ENCODE data around the gene GAPT.
"Not testable (repeated sequence)": the region's sequence is repeated elsewhere in the genome, so short reads cannot be mapped to it uniquely, and the experiment has no call there.

GAPT gene

DNA sequence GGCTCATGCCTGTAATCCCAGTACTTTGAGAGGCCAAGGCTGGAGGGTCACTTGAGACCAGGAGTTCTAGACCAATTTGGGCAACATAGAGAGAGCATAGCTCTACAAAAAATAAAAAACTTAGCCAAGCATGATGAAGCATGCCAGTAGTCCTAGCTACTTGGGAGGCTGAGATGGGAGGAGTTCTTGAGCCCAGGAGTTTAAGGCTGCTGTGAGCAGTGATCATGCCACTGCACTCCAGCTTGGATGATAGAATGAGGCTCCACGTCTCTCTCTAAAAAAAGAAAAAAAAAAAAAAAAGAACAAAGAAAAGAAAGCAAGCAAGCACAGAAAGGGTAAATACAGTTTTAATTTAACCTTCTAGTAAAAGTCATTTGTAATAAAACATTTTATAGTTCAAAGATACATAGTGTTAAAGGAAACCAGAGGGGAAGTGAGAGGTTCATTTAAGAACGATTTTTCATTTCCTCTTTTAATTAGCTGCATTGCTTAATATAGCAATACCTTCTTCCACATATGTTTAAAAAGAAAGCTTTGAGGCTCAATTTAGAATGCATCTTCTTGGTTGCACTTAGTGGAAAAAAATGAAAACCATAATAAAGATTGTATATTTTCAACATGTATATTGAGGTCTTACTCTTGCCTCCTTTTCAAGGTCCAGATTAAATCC lies 14.9 kb downstream of the GAPT start:
- TF ChIP-seq, protein P1, sequence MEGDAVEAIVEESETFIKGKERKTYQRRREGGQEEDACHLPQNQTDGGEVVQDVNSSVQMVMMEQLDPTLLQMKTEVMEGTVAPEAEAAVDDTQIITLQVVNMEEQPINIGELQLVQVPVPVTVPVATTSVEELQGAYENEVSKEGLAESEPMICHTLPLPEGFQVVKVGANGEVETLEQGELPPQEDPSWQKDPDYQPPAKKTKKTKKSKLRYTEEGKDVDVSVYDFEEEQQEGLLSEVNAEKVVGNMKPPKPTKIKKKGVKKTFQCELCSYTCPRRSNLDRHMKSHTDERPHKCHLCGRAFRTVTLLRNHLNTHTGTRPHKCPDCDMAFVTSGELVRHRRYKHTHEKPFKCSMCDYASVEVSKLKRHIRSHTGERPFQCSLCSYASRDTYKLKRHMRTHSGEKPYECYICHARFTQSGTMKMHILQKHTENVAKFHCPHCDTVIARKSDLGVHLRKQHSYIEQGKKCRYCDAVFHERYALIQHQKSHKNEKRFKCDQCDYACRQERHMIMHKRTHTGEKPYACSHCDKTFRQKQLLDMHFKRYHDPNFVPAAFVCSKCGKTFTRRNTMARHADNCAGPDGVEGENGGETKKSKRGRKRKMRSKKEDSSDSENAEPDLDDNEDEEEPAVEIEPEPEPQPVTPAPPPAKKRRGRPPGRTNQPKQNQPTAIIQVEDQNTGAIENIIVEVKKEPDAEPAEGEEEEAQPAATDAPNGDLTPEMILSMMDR (IDR thresholded peaks at IDR 0.05; ENCODE audit: insufficient read depth, low read depth, low read length, missing control alignments): no peak
- no peak for DNase-seq (ENCODE audit: low read depth)
- H3K4me3 ChIP-seq (ENCODE audit: low read depth, low read length): no peak overlapping the region

DNA sequence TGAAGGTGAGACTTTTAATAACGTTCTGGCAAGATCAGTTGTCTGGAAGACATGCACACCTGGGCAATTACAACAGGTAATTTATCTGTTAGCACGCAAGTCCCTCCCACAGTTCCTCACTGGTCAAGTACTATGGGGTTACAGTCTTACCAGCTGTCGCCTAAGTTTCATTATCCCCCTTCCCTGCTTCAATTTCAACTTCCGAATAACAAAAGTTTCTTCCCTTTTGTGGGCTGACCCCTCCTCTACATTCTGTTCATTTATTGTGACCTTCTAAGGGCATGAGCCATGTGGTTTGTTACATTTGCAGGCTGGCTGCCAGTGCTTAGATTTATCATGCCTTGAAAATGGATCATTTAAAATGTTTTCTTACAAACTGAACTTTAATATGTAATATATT lies 16.5 kb downstream of the GAPT start:
- no peak for DNase-seq (ENCODE audit: low read depth)
- no peak overlapping the region for H3K4me3 ChIP-seq (ENCODE audit: low read depth, low read length)
- TF ChIP-seq, protein P1 (IDR thresholded peaks at IDR 0.05; ENCODE audit: insufficient read depth, low read depth, low read length, missing control alignments): no peak

DNA sequence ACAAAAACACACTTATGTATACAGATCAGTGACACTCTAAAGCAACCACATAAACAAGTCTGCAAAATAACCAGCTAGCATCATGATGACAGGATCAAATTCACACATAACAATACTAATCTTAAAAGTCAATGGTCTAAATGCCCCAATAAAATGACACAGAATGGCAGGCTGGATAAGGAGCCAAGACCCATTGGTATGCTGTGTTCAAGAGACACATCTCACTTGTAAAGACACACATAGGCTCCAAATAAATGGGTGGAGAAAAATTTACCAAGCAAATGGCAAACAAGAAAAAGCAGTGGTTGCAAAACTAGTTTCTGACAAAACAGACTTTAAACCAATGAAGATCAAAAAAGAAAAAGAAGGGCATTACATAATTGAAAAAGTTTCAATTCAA lies 26.0 kb downstream of the GAPT start:
- TF ChIP-seq, protein P1 (IDR thresholded peaks at IDR 0.05; ENCODE audit: insufficient read depth, low read depth, low read length, missing control alignments): no peak
- DNase-seq (ENCODE audit: low read depth): no peak
- no peak overlapping the region for H3K4me3 ChIP-seq (ENCODE audit: low read depth, low read length)

DNA sequence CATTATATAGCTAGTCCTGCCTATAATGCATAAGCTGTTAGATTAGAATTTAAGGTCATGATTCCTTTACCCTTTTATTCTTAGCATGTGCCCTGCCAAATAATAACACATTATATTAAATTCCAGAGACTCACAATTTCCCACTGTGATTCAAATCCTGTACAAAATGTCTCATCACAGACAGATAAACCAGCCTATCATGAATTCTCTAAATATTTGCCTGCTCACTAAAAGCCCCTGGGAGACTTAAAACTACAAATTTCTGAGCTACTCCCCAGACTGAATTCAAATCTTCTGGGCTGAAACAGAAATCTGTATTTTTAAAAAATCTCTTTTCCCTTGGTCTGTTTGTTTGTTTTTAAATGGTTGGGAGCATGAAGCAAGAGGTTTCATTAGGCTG lies 32.7 kb downstream of the GAPT start:
- TF ChIP-seq, protein P1 (IDR thresholded peaks at IDR 0.05; ENCODE audit: insufficient read depth, low read depth, low read length, missing control alignments): no peak
- DNase-seq (ENCODE audit: low read depth): no peak
- no peak overlapping the region for H3K4me3 ChIP-seq (ENCODE audit: low read depth, low read length)

GRCh38 chr5:58524571-58524970 lies 33.3 kb downstream of the GAPT start:
- TF ChIP-seq, protein P1 (IDR thresholded peaks at IDR 0.05; ENCODE audit: insufficient read depth, low read depth, low read length, missing control alignments): no peak
- no peak overlapping the region for H3K4me3 ChIP-seq (ENCODE audit: low read depth, low read length)
- no peak for DNase-seq (ENCODE audit: low read depth)

DNA sequence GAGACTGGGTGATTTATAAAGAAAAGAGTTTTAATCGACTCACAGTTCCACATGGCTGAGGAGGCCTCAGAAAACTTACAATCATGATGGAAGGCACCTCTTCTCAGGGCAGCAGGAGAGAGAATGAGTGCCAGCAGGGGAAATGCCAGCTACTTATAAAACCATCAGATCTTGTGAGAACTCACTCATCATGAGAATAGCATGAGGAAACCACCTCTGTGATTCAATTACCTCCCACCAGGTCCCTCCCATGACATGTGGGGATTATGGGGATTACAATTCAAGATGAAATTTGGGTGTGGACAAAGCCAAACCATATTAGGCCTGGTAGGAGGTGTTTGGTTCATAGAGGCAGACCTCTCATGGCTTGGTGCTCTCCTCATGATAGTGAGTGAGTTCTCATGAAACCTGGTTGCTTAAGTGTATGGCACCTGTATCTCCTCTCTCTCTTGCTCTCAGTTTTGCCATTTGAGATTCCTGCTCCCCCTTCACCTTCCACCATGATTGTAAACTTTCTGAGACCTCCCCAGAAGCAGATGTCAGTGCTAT lies 39.8 kb downstream of the GAPT start:
- no peak for DNase-seq (ENCODE audit: low read depth)
- no peak overlapping the region for H3K4me3 ChIP-seq (ENCODE audit: low read depth, low read length)
- TF ChIP-seq, protein P1 (IDR thresholded peaks at IDR 0.05; ENCODE audit: insufficient read depth, low read depth, low read length, missing control alignments): no peak

- not testable (repeated sequence) for H3K4me3 ChIP-seq (ENCODE audit: low read depth, low read length); DNase-seq (ENCODE audit: low read depth)
These were observed 50.7 kb downstream of the GAPT start for GRCh38 chr5:58541935-58542334.
